Mammary epithelial cell (primary cell): ENCODE results near the gene SMIM12.

Experiments
- CTCF ChIP-seq, 2 donors: IDR thresholded peaks in 1 of 2; conservative IDR thresholded peaks in 1 of 2; 2 replicates each; pipeline ENCODE4 v1.5.1; 2011 to 2012; ENCODE audit warnings: inconsistent platforms in 2 of 2, low read length in 2 of 2, mild to moderate bottlenecking in 2 of 2, control low read depth in 1 of 2, low read depth in 1 of 2; ENCODE audit not compliant: insufficient read depth in 1 of 2; ENCODE audit errors: extremely low read depth in 1 of 2
- EZH2 ChIP-seq: IDR thresholded peaks from 2 replicates; pipeline ENCODE4 v1.6.1; 2012; ENCODE audit warnings: low read length, inconsistent platforms, borderline replicate concordance

- no peak for TF ChIP-seq CTCF (conservative IDR thresholded peaks at IDR 0.05 in 1 of 2, IDR thresholded peaks at IDR 0.05 in 1 of 2; ENCODE audit: extremely low read depth in 1 of 2, insufficient read depth in 1 of 2, low read depth in 1 of 2, low read length in 2 of 2)
- TF ChIP-seq EZH2, result no peak
These were observed 19.1 kb downstream of the SMIM12 start for GRCh38 chr1:34840426-34840825.
